ENCODE measurements around the gene FBXO42.

FBXO42 gene

DNA sequence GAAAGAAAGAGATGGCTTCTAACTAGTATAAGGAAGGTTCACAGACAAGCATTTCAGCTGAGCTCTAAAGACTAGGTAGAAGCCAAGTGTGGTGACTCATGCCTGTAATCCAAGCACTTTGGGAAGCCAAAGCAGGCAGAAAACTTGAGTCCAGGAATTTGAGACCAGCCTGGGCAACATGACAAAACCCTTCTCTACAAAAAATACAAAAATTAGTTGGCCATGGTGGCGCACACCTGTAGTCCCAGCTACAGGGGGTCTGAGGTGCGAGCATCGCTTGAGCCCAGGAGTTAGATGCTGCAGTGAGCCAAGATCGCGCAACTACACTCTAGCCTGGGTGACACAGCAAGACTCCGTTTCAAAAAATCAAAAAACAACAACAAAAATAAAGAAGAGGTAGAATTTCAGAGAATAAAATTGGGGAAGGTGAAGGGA lies 27.8 kb downstream of the FBXO42 start:
- Mint-ChIP-seq H3K27ac (no peak overlapping the region), H3K9me3 (no peaks in the 10 kb centered on the region), H3K4me1 (peaks cover 2% of the 10 kb centered on the region), H3K36me3 (peaks cover 13% of the 10 kb centered on the region), H3K4me3 (no peak overlapping the region), H3K27me3 (no peaks in the 10 kb centered on the region)
- no peak for DNase-seq
- CTCF ChIA-PET = no interaction called here

DNA sequence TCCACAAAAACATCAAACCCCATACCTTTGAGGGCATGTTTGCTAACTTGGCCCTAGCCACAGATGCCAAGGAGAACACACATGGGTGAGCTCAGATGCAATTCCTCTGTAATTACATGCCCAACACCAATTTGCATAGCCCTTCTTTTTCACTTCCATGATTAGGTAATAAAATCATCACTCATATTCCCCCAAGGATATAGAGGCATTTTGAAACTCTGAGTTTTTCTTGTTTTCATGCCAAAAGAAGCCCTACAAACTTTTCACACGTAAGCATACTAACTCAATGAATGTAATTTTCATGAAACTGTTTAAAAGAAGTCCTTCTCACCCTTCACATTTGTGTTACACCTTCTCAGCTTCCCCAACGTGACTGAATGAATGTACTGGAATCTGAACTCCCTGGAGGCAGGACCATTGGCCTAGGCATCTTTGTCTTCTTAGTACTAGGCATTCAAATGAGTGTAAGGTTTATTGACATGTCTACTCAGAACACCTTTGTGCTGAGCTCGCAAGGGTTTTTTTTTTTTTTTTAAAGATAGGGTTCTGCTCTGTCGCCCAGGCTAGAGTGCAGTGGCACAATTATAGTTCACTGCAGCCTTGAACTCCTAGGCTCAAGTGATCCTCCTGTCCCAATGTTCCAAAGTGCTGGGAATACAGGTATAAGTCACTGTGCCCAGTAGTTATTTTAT lies 31.0 kb downstream of the FBXO42 start:
- Mint-ChIP-seq H3K4me3 (no peak overlapping the region), H3K27ac (no peak overlapping the region), H3K9me3 (no peaks in the 10 kb centered on the region), H3K4me1 (no peaks in the 10 kb centered on the region), H3K27me3 (no peaks in the 10 kb centered on the region), H3K36me3 (peaks cover 5% of the 10 kb centered on the region)
- CTCF ChIA-PET = no interaction called here
- DNase-seq = no peak

DNA sequence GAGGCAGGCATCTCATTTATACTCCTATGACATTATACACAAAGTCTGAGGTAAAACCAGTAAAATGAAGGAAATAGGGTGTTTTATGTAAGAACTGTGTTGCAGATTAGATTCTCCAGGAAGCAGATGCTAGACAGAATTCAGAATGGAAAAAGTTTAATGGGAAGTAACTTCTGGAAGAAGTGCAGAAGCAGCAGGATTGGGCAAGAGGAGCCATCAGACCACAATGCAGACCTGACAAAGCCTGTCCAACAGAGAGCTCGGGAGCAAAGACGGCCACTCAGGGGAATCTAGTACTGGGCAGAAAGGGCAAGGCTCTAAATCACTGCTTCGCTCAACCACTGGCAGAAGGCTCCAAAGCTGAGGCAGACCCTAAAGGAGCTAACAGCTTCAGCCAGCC lies 33.7 kb downstream of the FBXO42 start:
- Mint-ChIP-seq H3K27me3 (no peaks in the 10 kb centered on the region), H3K36me3 (peaks cover 18% of the 10 kb centered on the region), H3K9me3 (no peaks in the 10 kb centered on the region), H3K4me1 (no peaks in the 10 kb centered on the region), H3K4me3 (no peak overlapping the region), H3K27ac (no peak overlapping the region)
- DNase-seq = no peak
- CTCF ChIA-PET = no interaction called here

DNA sequence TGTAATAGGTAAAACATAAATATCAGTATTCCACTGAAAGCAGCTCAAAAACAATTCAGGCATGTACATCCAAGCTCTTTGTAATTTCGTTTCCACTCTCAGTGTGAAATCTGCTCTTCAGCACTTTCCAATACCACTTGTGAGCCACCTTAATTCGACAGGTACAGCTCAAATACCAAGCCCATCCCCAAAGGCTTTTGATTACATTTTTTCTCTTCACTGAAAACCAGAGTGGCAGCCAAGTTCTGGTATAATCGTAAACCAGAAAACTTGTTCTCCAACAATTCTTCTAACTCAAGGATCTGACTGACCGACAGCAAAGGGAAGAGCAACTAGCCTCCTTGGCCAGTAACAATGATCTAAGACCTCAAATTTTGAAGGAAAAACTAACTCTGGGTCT lies 36.8 kb downstream of the FBXO42 start:
- Mint-ChIP-seq H3K27me3 (no peaks in the 10 kb centered on the region), H3K4me1 (no peaks in the 10 kb centered on the region), H3K36me3 (peaks cover 31% of the 10 kb centered on the region), H3K9me3 (no peaks in the 10 kb centered on the region), H3K4me3 (no peak overlapping the region), H3K27ac (no peak overlapping the region)
- DNase-seq = no peak
- CTCF ChIA-PET = interaction anchor here (1.3 kb wide), 1 partner anchor 37 kb away, joined by 4 read pairs; the partner anchor contains the start of gene FBXO42

DNA sequence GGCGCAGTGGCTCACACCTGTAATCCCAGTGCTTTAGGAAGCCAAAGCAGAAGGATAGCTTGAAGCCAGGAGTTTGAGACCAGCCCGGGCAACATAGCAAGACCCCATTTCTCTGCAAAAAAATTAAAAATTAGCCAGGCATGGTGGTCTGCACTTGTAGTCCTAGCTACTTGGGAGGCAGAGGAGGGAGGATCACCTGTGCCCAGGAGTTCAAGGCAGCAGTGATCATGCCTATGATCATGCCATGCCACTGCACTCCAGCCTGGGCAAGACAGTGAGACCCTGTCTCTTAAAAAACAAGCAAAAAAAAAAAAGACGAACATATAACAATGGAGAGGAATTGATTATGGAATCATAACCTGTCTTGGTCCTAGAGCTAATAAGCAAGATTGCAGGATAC lies 45.1 kb downstream of the FBXO42 start:
- H3K36me3 Mint-ChIP-seq = peaks cover 22% of the 10 kb centered on the region
- no peaks in the 10 kb centered on the region for H3K27me3 Mint-ChIP-seq
- H3K4me3 Mint-ChIP-seq = no peak overlapping the region
- CTCF ChIA-PET = interaction anchor here (0.7 kb wide), 1 partner anchor 341 kb away, joined by 4 read pairs; no protein-coding TSS in a partner anchor
- no peak for DNase-seq
- no peaks in the 10 kb centered on the region for H3K4me1 Mint-ChIP-seq
- H3K9me3 Mint-ChIP-seq = no peaks in the 10 kb centered on the region
- H3K27ac Mint-ChIP-seq = no peak overlapping the region

DNA sequence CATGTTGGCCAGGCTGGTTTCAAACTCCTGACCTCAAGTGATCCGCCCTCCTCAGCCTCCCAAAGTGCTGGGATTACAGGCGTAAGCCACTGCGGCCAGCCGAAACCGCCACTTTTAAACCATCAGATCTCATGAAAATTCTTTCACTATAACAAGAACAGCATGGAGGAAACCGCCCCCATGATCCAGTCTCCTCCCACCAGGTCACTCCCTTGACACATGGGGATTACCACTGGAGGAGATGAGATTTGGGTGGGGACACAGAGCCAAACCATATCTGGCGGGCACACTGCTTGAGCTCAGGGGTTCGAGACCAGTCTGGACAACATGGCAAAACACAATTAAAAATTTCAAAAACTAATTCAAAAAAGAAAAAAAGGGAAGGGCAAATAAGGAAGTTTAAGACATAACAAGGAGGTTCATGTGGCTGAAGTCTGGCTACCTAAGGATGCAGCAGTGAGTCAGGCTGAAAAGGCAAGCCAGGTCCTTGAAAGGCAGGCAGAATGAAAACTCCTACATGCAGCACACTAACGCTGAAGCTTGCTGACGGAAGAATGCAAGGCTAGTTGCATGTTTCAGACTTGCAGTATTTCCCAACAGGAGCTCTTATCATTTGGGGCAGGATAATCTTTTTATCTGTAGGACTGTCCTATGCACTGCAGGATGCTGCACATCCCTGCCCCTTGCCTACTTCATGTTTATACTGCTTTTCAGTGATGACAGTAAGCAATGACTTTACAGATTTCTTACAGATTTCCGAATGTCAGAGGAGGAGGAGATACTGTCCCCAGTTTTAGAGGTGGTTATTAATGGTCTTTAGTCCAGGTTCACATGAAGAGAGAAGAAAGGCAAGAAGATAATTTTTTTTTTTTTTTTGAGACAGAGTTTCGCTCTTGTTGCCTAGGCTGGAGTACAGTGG lies 49.3 kb downstream of the FBXO42 start:
- H3K36me3 Mint-ChIP-seq = peaks cover 24% of the 10 kb centered on the region
- no peak overlapping the region for H3K27ac Mint-ChIP-seq
- DNase-seq = no peak
- no peak overlapping the region for H3K4me3 Mint-ChIP-seq
- H3K27me3 Mint-ChIP-seq = no peaks in the 10 kb centered on the region
- no peaks in the 10 kb centered on the region for H3K9me3 Mint-ChIP-seq
- CTCF ChIA-PET = interaction anchor here (1.0 kb wide), 1 partner anchor 511 kb away, joined by 3 read pairs; no protein-coding TSS in a partner anchor
- H3K4me1 Mint-ChIP-seq = no peaks in the 10 kb centered on the region

DNA sequence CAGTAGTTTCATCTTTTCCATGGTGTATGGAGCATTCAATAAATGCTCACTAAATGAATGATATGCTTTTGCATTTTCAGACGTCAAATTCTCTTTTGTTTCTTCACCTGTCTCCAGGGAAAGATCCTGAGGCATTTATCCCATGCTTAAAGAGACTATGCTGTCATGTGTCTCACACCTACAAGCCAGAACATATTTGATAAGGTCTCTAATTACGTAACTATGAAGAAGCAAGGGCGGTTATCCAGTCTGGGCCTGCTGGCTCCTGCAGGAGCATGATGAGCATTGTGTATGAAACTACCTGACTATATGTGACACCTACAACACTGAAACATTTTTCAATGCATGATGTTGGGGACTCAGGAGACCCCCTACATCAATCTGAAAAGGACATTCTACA lies 51.8 kb downstream of the FBXO42 start:
- no peak overlapping the region for H3K27ac Mint-ChIP-seq
- DNase-seq = no peak
- H3K4me3 Mint-ChIP-seq = no peak overlapping the region
- H3K27me3 Mint-ChIP-seq = no peaks in the 10 kb centered on the region
- peaks cover 31% of the 10 kb centered on the region for H3K36me3 Mint-ChIP-seq
- H3K9me3 Mint-ChIP-seq = no peaks in the 10 kb centered on the region
- CTCF ChIA-PET = no interaction called here
- H3K4me1 Mint-ChIP-seq = no peaks in the 10 kb centered on the region

DNA sequence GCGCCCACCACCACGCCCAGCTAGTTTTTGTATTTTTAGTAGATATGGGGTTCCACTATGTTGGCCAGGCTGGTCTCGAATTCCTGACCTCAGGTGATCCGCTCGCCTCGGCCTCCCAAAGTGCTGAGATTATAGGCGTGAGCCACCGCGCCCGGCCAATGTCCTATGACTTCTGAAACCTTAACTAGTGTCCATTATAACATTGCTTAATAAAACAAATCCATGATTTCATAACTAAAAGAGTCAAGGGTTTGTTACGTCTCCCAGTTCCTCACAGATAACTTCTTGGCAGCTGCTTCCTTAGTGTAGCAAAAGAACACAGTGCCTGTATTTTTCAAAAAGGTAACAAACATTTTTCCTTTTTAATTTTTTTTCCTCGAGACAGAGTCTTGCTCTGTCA lies 53.6 kb downstream of the FBXO42 start:
- Mint-ChIP-seq H3K4me3 (no peak overlapping the region), H3K36me3 (peaks cover 42% of the 10 kb centered on the region), H3K4me1 (no peaks in the 10 kb centered on the region), H3K9me3 (no peaks in the 10 kb centered on the region), H3K27me3 (no peaks in the 10 kb centered on the region), H3K27ac (no peak overlapping the region)
- DNase-seq = no peak
- CTCF ChIA-PET = no interaction called here

DNA sequence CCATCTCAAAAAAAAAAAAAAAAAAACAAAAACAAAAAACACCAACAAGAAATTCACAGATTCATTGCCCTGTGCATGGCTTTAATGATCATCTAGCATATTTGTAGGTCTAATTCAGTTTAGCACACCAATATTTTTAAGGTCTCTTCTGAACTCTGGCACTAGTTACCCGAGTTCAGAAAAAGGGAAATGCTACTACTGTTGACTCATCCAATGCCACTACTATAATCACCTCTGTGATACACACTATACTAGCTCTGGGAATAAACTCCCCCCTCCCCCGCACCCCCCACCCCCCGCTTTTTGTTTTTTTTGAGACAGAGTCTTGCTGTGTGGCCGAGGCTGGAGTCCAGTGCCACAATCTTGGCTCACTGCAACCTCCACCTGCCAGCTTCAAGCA lies 55.6 kb downstream of the FBXO42 start:
- Mint-ChIP-seq H3K4me1 (no peaks in the 10 kb centered on the region), H3K36me3 (peaks cover 38% of the 10 kb centered on the region), H3K27ac (no peak overlapping the region), H3K27me3 (no peaks in the 10 kb centered on the region), H3K4me3 (no peak overlapping the region), H3K9me3 (no peaks in the 10 kb centered on the region)
- CTCF ChIA-PET = no interaction called here
- DNase-seq = no peak

DNA sequence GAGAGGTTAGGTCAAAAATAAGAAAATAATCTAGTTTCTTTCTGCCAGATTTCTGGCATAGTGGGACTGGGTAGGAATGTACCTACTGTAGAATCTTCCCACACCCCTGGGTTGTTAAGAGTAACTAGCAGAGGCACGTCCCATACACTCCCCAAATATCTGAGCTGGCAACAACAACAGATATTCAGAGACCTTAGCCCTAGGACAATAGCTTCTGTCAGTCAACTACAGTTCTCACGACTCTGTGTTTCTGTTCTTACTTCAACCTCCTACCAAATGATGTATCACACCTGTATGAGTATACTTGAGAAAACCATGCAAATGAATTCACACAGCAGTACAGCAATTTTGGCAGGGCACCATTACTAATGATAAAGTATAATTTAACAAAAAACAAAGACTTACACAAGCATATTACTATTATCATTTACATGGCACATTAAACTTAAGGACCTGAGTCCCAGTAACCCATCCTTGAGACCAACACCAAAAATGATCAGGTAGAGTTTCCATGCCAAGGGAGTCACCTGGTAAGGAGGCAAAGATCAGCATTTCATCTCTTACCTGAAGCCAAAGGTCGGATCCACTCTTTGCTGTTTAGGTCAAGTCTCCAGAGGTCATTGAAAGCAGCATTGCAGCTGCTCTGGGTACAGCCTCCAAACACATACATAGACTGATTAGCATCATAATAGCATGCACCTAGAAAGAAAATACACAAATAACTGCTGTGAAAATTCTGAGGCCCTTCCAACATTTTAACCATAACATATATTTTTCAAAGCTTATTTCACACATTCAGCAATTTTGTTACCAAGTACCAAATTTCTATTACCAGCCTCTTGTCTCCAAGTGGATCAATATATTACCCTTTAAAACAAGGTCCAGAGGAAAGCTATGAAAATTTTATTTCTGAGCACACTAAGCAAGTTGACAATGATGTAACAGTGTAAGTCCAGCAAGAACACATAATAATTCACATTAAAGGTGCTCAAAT lies 57.8 kb downstream of the FBXO42 start:
- CTCF ChIA-PET = interaction anchor here (1.1 kb wide), 1 partner anchor 17 kb away, joined by 3 read pairs; no protein-coding TSS in a partner anchor

DNA sequence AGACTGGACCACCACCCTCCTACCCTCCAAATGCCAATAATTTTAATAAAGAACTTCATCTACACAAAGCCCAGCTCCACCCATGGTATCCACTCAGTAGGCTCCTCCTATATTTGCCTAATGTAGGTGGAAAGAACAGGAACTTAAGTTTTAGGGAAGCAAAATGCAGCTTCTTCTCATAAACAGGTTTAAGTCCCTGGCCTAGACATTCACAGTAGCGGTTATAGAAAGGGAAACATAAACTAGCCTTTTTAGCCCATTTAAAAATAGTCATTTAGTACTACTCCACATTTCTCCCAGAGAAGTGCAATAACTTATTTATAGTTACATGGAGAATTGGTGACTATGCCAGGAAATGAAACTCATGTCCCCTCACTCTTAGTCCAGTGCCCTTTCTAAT lies 58.7 kb downstream of the FBXO42 start:
- H3K9me3 Mint-ChIP-seq = no peaks in the 10 kb centered on the region
- CTCF ChIA-PET = interaction anchor here (1.1 kb wide), 1 partner anchor 106 kb away, joined by 3 read pairs; no protein-coding TSS in a partner anchor
- peak overlapping the region; percentile 25 for H3K27ac Mint-ChIP-seq
- no peak for DNase-seq
- H3K4me3 Mint-ChIP-seq = no peak overlapping the region
- H3K27me3 Mint-ChIP-seq = no peaks in the 10 kb centered on the region
- H3K36me3 Mint-ChIP-seq = peaks cover 38% of the 10 kb centered on the region
- H3K4me1 Mint-ChIP-seq = no peaks in the 10 kb centered on the region

More for the DNA sequence above, 57.8 kb downstream of the FBXO42 start:
- no peaks in the 10 kb centered on the region for H3K4me1 Mint-ChIP-seq
- peaks cover 38% of the 10 kb centered on the region for H3K36me3 Mint-ChIP-seq
- no peak for DNase-seq
- H3K4me3 Mint-ChIP-seq = no peak overlapping the region
- no peaks in the 10 kb centered on the region for H3K27me3 Mint-ChIP-seq
- no peaks in the 10 kb centered on the region for H3K9me3 Mint-ChIP-seq
- H3K27ac Mint-ChIP-seq = no peak overlapping the region

DNA sequence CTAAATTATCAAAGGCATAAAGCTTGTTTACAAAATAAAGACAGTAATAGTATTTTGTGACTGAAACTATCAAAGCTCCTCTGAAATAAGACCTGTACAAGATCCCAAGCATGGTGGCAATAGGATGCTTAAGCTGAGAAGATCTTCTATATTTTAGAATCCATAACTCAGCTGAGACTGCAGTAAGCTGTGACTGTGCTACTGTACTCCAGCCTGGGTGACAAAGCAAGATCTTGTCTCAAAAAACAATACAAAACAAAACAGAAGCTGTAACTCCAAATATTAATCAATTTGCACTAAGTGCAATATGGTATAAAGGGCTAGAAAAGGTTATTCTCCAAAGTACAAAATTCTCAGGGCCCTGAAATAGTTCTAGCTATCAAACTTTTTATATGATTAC lies 59.5 kb downstream of the FBXO42 start:
- DNase-seq = no peak
- Mint-ChIP-seq H3K27ac (no peak overlapping the region), H3K4me3 (no peak overlapping the region), H3K4me1 (no peaks in the 10 kb centered on the region), H3K36me3 (peaks cover 38% of the 10 kb centered on the region), H3K27me3 (no peaks in the 10 kb centered on the region), H3K9me3 (no peaks in the 10 kb centered on the region)
- CTCF ChIA-PET = interaction anchor here (0.7 to 1.2 kb wide), 3 partner anchors 9 to 106 kb away, joined by 3 read pairs; no protein-coding TSS in a partner anchor

DNA sequence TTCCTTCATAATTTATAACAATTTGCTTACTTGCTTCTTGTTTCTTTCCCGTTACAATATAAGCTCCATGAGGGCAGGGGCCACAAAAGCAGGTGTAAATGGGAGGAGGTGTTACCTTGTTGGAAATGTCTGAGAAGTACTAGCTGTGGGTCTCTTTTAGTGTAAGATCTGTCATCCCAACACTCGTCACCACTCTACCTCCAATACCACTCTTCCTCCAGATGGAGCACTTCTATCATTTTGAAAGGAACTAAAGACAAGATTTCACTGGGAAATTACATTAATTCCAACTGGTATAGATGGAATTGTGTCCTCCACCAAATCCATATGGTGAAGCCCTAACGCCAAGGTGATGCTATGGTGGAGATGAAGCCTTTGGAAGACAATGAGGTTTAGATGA lies 62.3 kb downstream of the FBXO42 start:
- CTCF ChIA-PET = interaction anchor here (1.2 to 1.9 kb wide), 2 partner anchors 15 to 63 kb away, joined by 3 to 4 read pairs; partner anchors contain the start of gene FBXO42
- no peaks in the 10 kb centered on the region for H3K4me1 Mint-ChIP-seq
- no peak overlapping the region for H3K27ac Mint-ChIP-seq
- DNase-seq = no peak
- peaks cover 25% of the 10 kb centered on the region for H3K36me3 Mint-ChIP-seq
- H3K9me3 Mint-ChIP-seq = no peaks in the 10 kb centered on the region
- no peak overlapping the region for H3K4me3 Mint-ChIP-seq
- no peaks in the 10 kb centered on the region for H3K27me3 Mint-ChIP-seq

DNA sequence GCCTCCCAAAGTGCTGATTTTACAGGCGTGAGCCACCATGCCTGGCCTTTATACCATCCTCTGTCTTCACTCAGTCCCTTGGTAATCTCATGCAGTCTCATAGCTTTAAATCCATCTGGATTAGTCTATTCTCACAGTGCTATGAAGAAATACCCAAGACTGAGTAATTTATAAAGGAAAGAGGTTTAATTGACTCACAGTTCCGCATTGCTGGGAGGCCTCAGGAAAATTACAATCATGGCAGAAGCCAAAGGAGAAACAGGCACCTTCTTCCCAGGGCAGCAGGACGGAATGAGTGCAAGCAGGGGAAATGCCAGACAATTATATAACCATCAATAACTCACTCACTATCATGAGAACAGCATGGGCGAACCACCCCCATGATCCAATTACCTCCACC lies 66.2 kb downstream of the FBXO42 start:
- Mint-ChIP-seq H3K4me3 (no peak overlapping the region), H3K27me3 (no peaks in the 10 kb centered on the region), H3K36me3 (peaks cover 5% of the 10 kb centered on the region), H3K4me1 (no peaks in the 10 kb centered on the region), H3K9me3 (no peaks in the 10 kb centered on the region), H3K27ac (no peak overlapping the region)
- CTCF ChIA-PET = no interaction called here
- DNase-seq = no peak
